HEK293 (cell line): ENCODE results near the gene HK3.

Experiments used
- CTCF ChIA-PET: fragments of 350-600 bp; formaldehyde crosslinking; extraction: SDS; loops from one replicate; lab custom pipeline; 2021; ENCODE audit warnings: antibody characterized with exemption; lab: Yijun Ruan, JAX
- POLR2A ChIA-PET: fragments of 300-600 bp; formaldehyde crosslinking; extraction: SDS; loops from one replicate; lab custom pipeline; 2020; ENCODE audit warnings: antibody characterized with exemption, inconsistent platforms; lab: Yijun Ruan, JAX
- H3K27ac ChIP-seq: fragments of 200-500 bp; sonication (Bioruptor generic); 2 replicates; pipeline ENCODE4 v1.5.1; 2014; ENCODE audit warnings: low read depth, low read length, control low read depth, inconsistent platforms; ENCODE audit errors: extremely low read depth
- H3K36me3 ChIP-seq, 2 experiments: fragments of 200-500 bp in 1 of 2; sonication (Bioruptor generic) in 1 of 2; 1 replicate in 1 of 2; 2 replicates in 1 of 2; pipeline ENCODE4 v1.5.1; 2014 to 2017; ENCODE audit warnings: inconsistent platforms in 2 of 2, low read length in 2 of 2; ENCODE audit not compliant: control insufficient read depth in 2 of 2, insufficient read depth in 1 of 2
- H3K4me1 ChIP-seq: fragments of 200-500 bp; sonication (Bioruptor generic); 2 replicates; pipeline ENCODE4 v1.5.1; 2014; ENCODE audit warnings: mild to moderate bottlenecking, low read length, inconsistent platforms; ENCODE audit not compliant: control insufficient read depth, insufficient read depth
- H3K4me3 ChIP-seq: 2 replicates; pipeline ENCODE4 v1.5.1; 2011; ENCODE audit warnings: low read depth, mild to moderate bottlenecking, control low read depth, low read length, moderate library complexity
- H3K9me3 ChIP-seq: fragments of 200-500 bp; sonication (Bioruptor generic); 2 replicates; pipeline ENCODE4 v1.5.1; 2014; ENCODE audit warnings: low read depth, low read length, inconsistent platforms; ENCODE audit not compliant: control insufficient read depth, insufficient read depth
- FEZF1 ChIP-seq: fragments of 450-650 bp; formaldehyde crosslinking; IDR thresholded peaks from 2 replicates; pipeline ENCODE4 v1.5.1; 2016; ENCODE audit warnings: missing biosample characterization, missing genetic modification characterization
- KLF7 ChIP-seq: fragments of 450-650 bp; formaldehyde crosslinking; IDR thresholded peaks from 2 replicates; pipeline ENCODE4 v1.5.1; 2016; ENCODE audit warnings: missing biosample characterization, missing genetic modification characterization, borderline replicate concordance
- PRDM4 ChIP-seq: fragments of 450-650 bp; formaldehyde crosslinking; IDR thresholded peaks from 2 replicates; pipeline ENCODE4 v1.5.1; 2017; ENCODE audit warnings: missing biosample characterization, missing genetic modification characterization
- YY1 ChIP-seq: fragments of 450-650 bp; formaldehyde crosslinking; IDR thresholded peaks from 2 replicates; pipeline ENCODE4 v1.5.1; 2018; ENCODE audit warnings: missing biosample characterization, missing genetic modification characterization
- YY2 ChIP-seq: fragments of 450-650 bp; formaldehyde crosslinking; IDR thresholded peaks from 2 replicates; pipeline ENCODE4 v1.5.1; 2016; ENCODE audit warnings: missing biosample characterization, missing genetic modification characterization
- ZBTB26 ChIP-seq: fragments of 450-650 bp; formaldehyde crosslinking; optimal IDR thresholded peaks from 2 replicates; pipeline ENCODE3; 2016; ENCODE audit warnings: missing biosample characterization, mild to moderate bottlenecking, missing genetic modification characterization
- ZBTB7A ChIP-seq: fragments of 450-650 bp; formaldehyde crosslinking; IDR thresholded peaks from 2 replicates; pipeline ENCODE4 v1.5.1; 2016; ENCODE audit warnings: low read depth, missing biosample characterization, missing genetic modification characterization
- ZEB2 ChIP-seq: fragments of 450-650 bp; formaldehyde crosslinking; IDR thresholded peaks from 2 replicates; pipeline ENCODE4 v1.5.1; 2016; ENCODE audit warnings: missing biosample characterization, missing genetic modification characterization
- ZNF112 ChIP-seq: fragments of 450-650 bp; formaldehyde crosslinking; IDR thresholded peaks from 2 replicates; pipeline ENCODE4 v1.5.0; 2017; ENCODE audit warnings: missing biosample characterization, missing genetic modification characterization
- ZNF138 ChIP-seq: fragments of 450-650 bp; formaldehyde crosslinking; IDR thresholded peaks from 2 replicates; pipeline ENCODE4 v1.5.1; 2016; ENCODE audit warnings: missing biosample characterization, missing genetic modification characterization, borderline replicate concordance
- ZNF140 ChIP-seq: fragments of 450-650 bp; formaldehyde crosslinking; IDR thresholded peaks from 2 replicates; pipeline ENCODE4 v1.5.1; 2016; ENCODE audit warnings: missing biosample characterization, missing genetic modification characterization
- ZNF19 ChIP-seq: fragments of 450-650 bp; formaldehyde crosslinking; IDR thresholded peaks from 2 replicates; pipeline ENCODE4; 2016; ENCODE audit warnings: missing biosample characterization, missing genetic modification characterization, low read depth
- ZNF2 ChIP-seq: fragments of 450-650 bp; formaldehyde crosslinking; IDR thresholded peaks from 2 replicates; pipeline ENCODE4 v1.5.1; 2016; ENCODE audit warnings: missing biosample characterization, missing genetic modification characterization
- ZNF26 ChIP-seq: fragments of 450-650 bp; formaldehyde crosslinking; IDR thresholded peaks from 2 replicates; pipeline ENCODE4 v1.5.1; 2016; ENCODE audit warnings: missing biosample characterization, missing genetic modification characterization
- ZNF292 ChIP-seq: fragments of 450-650 bp; formaldehyde crosslinking; IDR thresholded peaks from 2 replicates; pipeline ENCODE4 v1.5.1; 2016; ENCODE audit warnings: low read depth, missing biosample characterization, missing genetic modification characterization, borderline replicate concordance
- ZNF324 ChIP-seq: fragments of 450-650 bp; formaldehyde crosslinking; IDR thresholded peaks from 2 replicates; pipeline ENCODE4 v1.5.1; 2016; ENCODE audit warnings: missing biosample characterization, missing genetic modification characterization
- ZNF335 ChIP-seq: fragments of 450-650 bp; formaldehyde crosslinking; conservative IDR thresholded peaks from 2 replicates; pipeline ENCODE4 v1.5.1; 2016; ENCODE audit warnings: missing biosample characterization, missing genetic modification characterization
- ZNF404 ChIP-seq: fragments of 450-650 bp; formaldehyde crosslinking; IDR thresholded peaks from 2 replicates; pipeline ENCODE4 v1.5.1; 2017; ENCODE audit warnings: missing biosample characterization, missing genetic modification characterization
- ZNF580 ChIP-seq: fragments of 450-650 bp; formaldehyde crosslinking; IDR thresholded peaks from 2 replicates; pipeline ENCODE4 v1.5.1; 2016; ENCODE audit warnings: missing biosample characterization, missing genetic modification characterization
- ZNF777 ChIP-seq: fragments of 450-650 bp; formaldehyde crosslinking; IDR thresholded peaks from 2 replicates; pipeline ENCODE4 v1.5.1; 2017; ENCODE audit warnings: missing biosample characterization, missing genetic modification characterization, borderline replicate concordance
- ZSCAN4 ChIP-seq: fragments of 450-650 bp; formaldehyde crosslinking; IDR thresholded peaks from 2 replicates; pipeline ENCODE4 v1.5.1; 2017; ENCODE audit warnings: missing biosample characterization, missing genetic modification characterization

Gene HK3

GRCh38 chr5:176927562-176927961, 28.4 kb upstream of the HK3 start:
- Histone ChIP-seq H3K4me1 (peaks cover 7% of the 10 kb centered on the region; the same call in 1 of the 2 replicates), H3K27ac (no peak overlapping the region), H3K9me3 (no peaks in the 10 kb centered on the region), H3K4me3 (no peak overlapping the region), H3K36me3 (peaks cover 0 to 19% of the 10 kb centered on the region in 2 experiments; a peak in 2 of 3 replicates)
- POLR2A ChIA-PET = no interaction called here
- CTCF ChIA-PET = interaction anchor here (0.5 kb wide), 1 partner anchor 31 kb away, joined by 3 read pairs; no protein-coding TSS in a partner anchor
- TF ChIP-seq YY1 (tag by site-specific recombination) (no peak), ZNF19 (tag by site-specific recombination) (no peak), ZNF324 (tag by site-specific recombination) (no peak), ZNF580 (tag by site-specific recombination) (no peak), ZNF140 (tag by site-specific recombination) (no peak), ZNF2 (no peak), PRDM4 (no peak), ZNF335 (no peak), ZNF777 (no peak), ZNF292 (tag by site-specific recombination) (no peak), ZBTB7A (tag by site-specific recombination) (no peak), ZNF112 (no peak), ZNF138 (no peak), KLF7 (tag by site-specific recombination) (no peak), ZEB2 (tag by site-specific recombination) (no peak), YY2 (tag by site-specific recombination) (no peak), ZNF26 (no peak)

GRCh38 chr5:176922817-176923216, 23.7 kb upstream of the HK3 start:
- Histone ChIP-seq H3K36me3 (peaks cover 0 to 14% of the 10 kb centered on the region in 2 experiments), H3K27ac (no peak overlapping the region), H3K9me3 (no peaks in the 10 kb centered on the region), H3K4me3 (no peak overlapping the region)
- CTCF ChIA-PET = interaction anchor here (1.2 kb wide), 1 partner anchor 262 kb away, joined by 4 read pairs; no protein-coding TSS in a partner anchor
- POLR2A ChIA-PET = no interaction called here
- peak; percentile 58; the same call in 1 of the 2 replicates for TF ChIP-seq FEZF1 (tag by site-specific recombination)
- no peak for TF ChIP-seq ZBTB26 (tag by site-specific recombination)
- no peak for TF ChIP-seq ZSCAN4 (tag by site-specific recombination)
- no peak for TF ChIP-seq ZNF324 (tag by site-specific recombination)
- TF ChIP-seq ZNF404 (tag by site-specific recombination) = no peak
- TF ChIP-seq, all 188 proteins: peak for 1
- H3K4me1 ChIP-seq = peaks cover 15% of the 10 kb centered on the region
